Tibial nerve (tissue), 4 donors: ENCODE measurements around the gene ATAD1. TPM values are rescaled to one million over a fixed set of nuclear protein-coding genes. Genes with fewer than 3 reads are reported as not detected.

Source experiments
- DNase-seq, 2 donors: peaks; one replicate each; pipeline ENCODE4 v3.0.0-alpha.2; 2019; ENCODE audit warnings: low spot score in 2 of 2
- H3K27ac ChIP-seq, 4 donors: fragments of 200-600 bp; sonication (generic) in 3 of 4; one replicate each; pipeline ENCODE4 v1.5.1; 2017 to 2019; ENCODE audit warnings: mild to moderate bottlenecking in 1 of 4
- H3K27me3 ChIP-seq, 2 donors: fragments of 200-600 bp; sonication (generic) in 1 of 2; one replicate each; pipeline versions ENCODE4 v1.5.1 to v1.6.0; 2017 to 2019
- H3K36me3 ChIP-seq, 3 donors: fragments of 200-600 bp; sonication (generic); one replicate each; pipeline ENCODE4 v1.5.1; 2018 to 2019
- H3K4me1 ChIP-seq, 4 donors: fragments of 200-600 bp; sonication (generic) in 3 of 4; one replicate each; pipeline ENCODE4 v1.5.1; 2017 to 2019
- H3K4me3 ChIP-seq, 4 donors: fragments of 200-600 bp; sonication (generic) in 3 of 4; one replicate each; pipeline ENCODE4 v1.5.1; 2017 to 2019; ENCODE audit warnings: mild to moderate bottlenecking in 1 of 4, moderate library complexity in 1 of 4
- H3K9me3 ChIP-seq, 4 donors: fragments of 200-600 bp; sonication (generic) in 3 of 4; one replicate each; pipeline ENCODE4 v1.5.1; 2017 to 2019
- CTCF ChIP-seq, 5 experiments: fragments of 200-600 bp in 3 of 5; fragments of 450-650 bp in 2 of 5; sonication (generic) in 3 of 5; IDR thresholded peaks; one replicate each; pipeline ENCODE4 v1.5.1; 2016 to 2019; ENCODE audit warnings: antibody characterized with exemption in 5 of 5, mild to moderate bottlenecking in 3 of 5, moderate library complexity in 2 of 5
- EP300 ChIP-seq, 2 donors: sonication (generic); formaldehyde crosslinking; IDR thresholded peaks; one replicate each; pipeline ENCODE4 v1.6.1; 2017; ENCODE audit warnings: antibody characterized with exemption in 2 of 2, mild to moderate bottlenecking in 1 of 2
- POLR2A ChIP-seq, 2 donors: fragments of 450-650 bp; IDR thresholded peaks; one replicate each; pipeline ENCODE4 v1.6.1; 2017; ENCODE audit warnings: antibody characterized with exemption in 2 of 2, mild to moderate bottlenecking in 2 of 2, moderate library complexity in 2 of 2
- WGBS, 2 donors: methylation state at CpG; one replicate each; pipeline ENCODE4 v1.1.5; 2018; 5-methylcytosine and 5-hydroxymethylcytosine counted together
- total RNA-seq, 4 donors: library from RNA; depleted of rRNA; stranded (reverse); fragments of >200 nt; gene quantifications; one replicate each; pipeline ENCODE4 v1.1.0, GENCODE V29; 2016

The ATAD1 gene
- total RNA-seq, 4 donors from 2014 or later, result 21.8 to 45.9 (median 26.9) TPM

GRCh38 chr10:87781545-87781944 lies 36.5 kb downstream of the ATAD1 start:
- Histone ChIP-seq H3K27me3 (no peaks in the 10 kb centered on the region), H3K4me1 (no peaks in the 10 kb centered on the region), H3K27ac (no peak overlapping the region), H3K36me3 (peaks cover 0 to 42% (median 0%) of the 10 kb centered on the region in 3 donors), H3K4me3 (no peak overlapping the region), H3K9me3 (no peaks in the 10 kb centered on the region)
- WGBS, 2 donors, result 94 to 100% methylated on average over 2 of the region's 2 CpGs
- TF ChIP-seq POLR2A (IDR thresholded peaks at IDR 0.05) (no peak), EP300 (IDR thresholded peaks at IDR 0.05) (no peak)
- DNase-seq, result no peak

DNA sequence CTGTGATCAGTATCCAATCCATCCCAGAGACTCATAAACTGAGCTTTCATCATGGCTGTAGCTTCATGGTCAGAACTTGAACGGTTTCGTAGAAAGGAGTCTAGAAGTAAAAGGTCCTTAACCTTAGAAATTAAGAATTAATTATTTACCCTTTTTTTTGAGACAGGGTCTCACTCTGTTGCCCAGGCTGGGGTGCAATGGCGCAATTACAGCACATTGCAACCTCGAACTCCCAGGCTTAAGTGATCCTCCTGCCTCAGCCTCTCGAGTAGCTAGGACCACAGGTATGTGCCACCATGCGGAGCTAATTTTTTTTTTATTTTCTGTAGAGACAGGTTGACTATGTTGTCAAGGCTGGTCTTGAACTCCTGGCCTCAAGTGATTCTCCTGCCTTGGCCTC lies 41.7 kb downstream of the ATAD1 start:
- no peaks in the 10 kb centered on the region for H3K4me1 ChIP-seq
- H3K27me3 ChIP-seq, result no peaks in the 10 kb centered on the region
- H3K4me3 ChIP-seq, result no peak overlapping the region
- WGBS, 2 donors, result 97 to 98% methylated on average over 6 of the region's 6 CpGs
- no peak for DNase-seq
- TF ChIP-seq CTCF (IDR thresholded peaks at IDR 0.05) (no peak), EP300 (IDR thresholded peaks at IDR 0.05) (no peak), POLR2A (IDR thresholded peaks at IDR 0.05) (no peak)
- no peaks in the 10 kb centered on the region for H3K9me3 ChIP-seq
- H3K27ac ChIP-seq, result no peak overlapping the region
- peaks cover 0 to 36% (median 0%) of the 10 kb centered on the region in 3 donors for H3K36me3 ChIP-seq

- Histone ChIP-seq H3K4me3 (no peak overlapping the region), H3K4me1 (no peaks in the 10 kb centered on the region), H3K27me3 (no peaks in the 10 kb centered on the region), H3K36me3 (peaks cover 0 to 34% (median 0%) of the 10 kb centered on the region in 3 donors), H3K9me3 (no peaks in the 10 kb centered on the region), H3K27ac (no peak overlapping the region)
- no peak for TF ChIP-seq POLR2A (IDR thresholded peaks at IDR 0.05)
- TF ChIP-seq EP300 (IDR thresholded peaks at IDR 0.05), result no peak
- no peak for TF ChIP-seq CTCF (IDR thresholded peaks at IDR 0.05)
- WGBS, 2 donors, result 73 to 74% methylated on average over 4 of the region's 4 CpGs
- no peak for DNase-seq
These were observed 42.3 kb downstream of the ATAD1 start for GRCh38 chr10:87775766-87776165.

GRCh38 chr10:87771871-87772500 lies 46.0 kb downstream of the ATAD1 start:
- H3K4me3 ChIP-seq, result no peak overlapping the region
- no peak for DNase-seq
- H3K9me3 ChIP-seq, result no peaks in the 10 kb centered on the region
- TF ChIP-seq POLR2A (IDR thresholded peaks at IDR 0.05) (no peak), CTCF (IDR thresholded peaks at IDR 0.05) (peak; percentile 29 to 50 (median 43)), EP300 (IDR thresholded peaks at IDR 0.05) (no peak)
- peaks cover 0 to 44% (median 0%) of the 10 kb centered on the region in 3 donors for H3K36me3 ChIP-seq
- H3K4me1 ChIP-seq, result no peaks in the 10 kb centered on the region
- no peaks in the 10 kb centered on the region for H3K27me3 ChIP-seq
- WGBS, 2 donors, result 89 to 92% methylated on average over 2 of the region's 2 CpGs
- H3K27ac ChIP-seq, result no peak overlapping the region

- Histone ChIP-seq H3K9me3 (no peaks in the 10 kb centered on the region), H3K27ac (no peak overlapping the region), H3K27me3 (no peaks in the 10 kb centered on the region), H3K36me3 (peaks cover 0 to 57% (median 0%) of the 10 kb centered on the region in 3 donors), H3K4me3 (no peak overlapping the region), H3K4me1 (no peaks in the 10 kb centered on the region)
- TF ChIP-seq POLR2A (IDR thresholded peaks at IDR 0.05) (no peak), EP300 (IDR thresholded peaks at IDR 0.05) (no peak), CTCF (IDR thresholded peaks at IDR 0.05) (no peak)
- 85 to 93% methylated on average over 5 of the region's 5 CpGs for WGBS, 2 donors
- DNase-seq, result no peak
These were observed 50.8 kb downstream of the ATAD1 start for GRCh38 chr10:87767253-87767652.
